ENCODE results near the gene KIF4A. TPM values are rescaled to one million over a fixed set of nuclear protein-coding genes. Genes with fewer than 3 reads are reported as not detected.

The KIF4A gene
- total RNA-seq, 4 donors from 2014 or later: 1.3 to 4.4 (median 1.4) TPM; not detected in 1

GRCh38 chrX:70468709-70469108 is 178.8 kb downstream of the KIF4A start:
- H3K9me3 ChIP-seq: no peaks in the 10 kb centered on the region
- intact Hi-C loops (cut with DNase I; ENCODE audit: low total_unique reads) (no loop called here), in situ Hi-C loops (cut with MboI; ENCODE audit: low pct_ligation_motif_present in 1 of 4, low pct_unique_long_range_greater_than_20kb in 1 of 4, low sequenced_read_pairs in 3 of 4) (no loop called here)

More at GRCh38 chrX:70468709-70469108, 178.8 kb downstream of the KIF4A start:
- no peak for DNase-seq
- Histone ChIP-seq H3K36me3 (no peaks in the 10 kb centered on the region), H3K27me3 (no peaks in the 10 kb centered on the region), H3K27ac (no peak overlapping the region), H3K4me3 (no peak overlapping the region), H3K4me1 (no peaks in the 10 kb centered on the region)
- 73 to 100% methylated on average over 1 of the region's 1 CpG for WGBS, 2 donors (ENCODE audit: low coverage in 1 of 2)
- TF ChIP-seq EP300 (IDR thresholded peaks at IDR 0.05; ENCODE audit: low read depth) (no peak), POLR2A (IDR thresholded peaks at IDR 0.05) (no peak), POLR2AphosphoS5 (IDR thresholded peaks at IDR 0.05) (no peak), CTCF (IDR thresholded peaks at IDR 0.05) (no peak)

Small RNAs within 50 kb of the gene (small RNA-seq; reads per million reads assigned to genes)
- gene RNA5SP507 (0 to 0.28 (median 0.14) reads per million in 4 donors), gene RNU4-81P (0 reads per million in 4 donors), gene RNY4P23 (5.1 to 18.7 (median 8.1) reads per million in 4 donors)

Other genes with a start within 250 kb of the KIF4A start
- not detected for gene AWAT2, start 240.2 kb upstream of the KIF4A start, total RNA-seq
- not detected for gene OTUD6A, start 227.6 kb upstream of the KIF4A start, total RNA-seq
- 10 to 100 TPM; 23.7 to 99.0 (median 56.5) TPM for gene IGBP1, start 156.7 kb upstream of the KIF4A start, total RNA-seq
- not detected for gene DGAT2L6, start 112.6 kb upstream of the KIF4A start, total RNA-seq
- not detected for gene AWAT1, start 55.4 kb upstream of the KIF4A start, total RNA-seq
- gene P2RY4, start 29.9 kb upstream of the KIF4A start, total RNA-seq: 1 to 10 TPM in 3 of 4 donors, under 1 TPM in 1; 0.80 to 5.1 (median 2.3) TPM
- 1 to 10 TPM in 2 of 4 donors, not detected in 2; 1.5 to 2.9 TPM for gene ARR3, start 21.8 kb upstream of the KIF4A start, total RNA-seq
- gene RAB41, start 7.9 kb upstream of the KIF4A start, total RNA-seq: 1 to 10 TPM in 1 of 4 donors, under 1 TPM in 1, not detected in 2; 0.68 to 4.2 TPM
- 10 to 100 TPM in 3 of 4 donors, 1 to 10 TPM in 1; 7.8 to 45.5 (median 23.1) TPM for gene PDZD11, start 177 bp upstream of the KIF4A start, total RNA-seq
- 10 to 100 TPM in 3 of 4 donors, 1 to 10 TPM in 1; 1.6 to 68.1 (median 31.2) TPM for gene GDPD2, start 133.2 kb downstream of the KIF4A start, total RNA-seq
- gene DLG3, start 154.7 kb downstream of the KIF4A start, total RNA-seq: 10 to 100 TPM; 31.8 to 59.4 (median 54.8) TPM